ENCODE data around the gene ANP32A.

DNA sequence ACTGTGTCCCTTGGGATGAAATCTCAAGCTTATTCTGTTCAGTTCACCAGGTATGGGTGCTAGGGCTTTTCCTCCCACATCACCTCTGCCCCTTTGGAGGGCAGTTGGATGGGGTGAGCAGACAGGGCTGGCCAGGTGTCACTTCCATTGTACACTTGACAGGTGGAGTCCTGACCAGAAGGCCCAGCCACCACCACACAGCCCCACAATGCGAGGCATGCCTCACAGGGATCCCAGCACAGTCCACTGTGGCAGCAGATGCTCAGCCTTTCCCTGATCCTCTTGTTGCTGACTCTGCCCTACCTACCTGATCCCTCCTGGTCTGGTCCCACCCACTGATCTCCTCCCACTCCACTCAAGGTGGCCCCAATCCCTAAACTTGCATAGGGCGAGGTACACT, 88.2 kb downstream of the ANP32A start:
- TF ChIP-seq, protein P1, sequence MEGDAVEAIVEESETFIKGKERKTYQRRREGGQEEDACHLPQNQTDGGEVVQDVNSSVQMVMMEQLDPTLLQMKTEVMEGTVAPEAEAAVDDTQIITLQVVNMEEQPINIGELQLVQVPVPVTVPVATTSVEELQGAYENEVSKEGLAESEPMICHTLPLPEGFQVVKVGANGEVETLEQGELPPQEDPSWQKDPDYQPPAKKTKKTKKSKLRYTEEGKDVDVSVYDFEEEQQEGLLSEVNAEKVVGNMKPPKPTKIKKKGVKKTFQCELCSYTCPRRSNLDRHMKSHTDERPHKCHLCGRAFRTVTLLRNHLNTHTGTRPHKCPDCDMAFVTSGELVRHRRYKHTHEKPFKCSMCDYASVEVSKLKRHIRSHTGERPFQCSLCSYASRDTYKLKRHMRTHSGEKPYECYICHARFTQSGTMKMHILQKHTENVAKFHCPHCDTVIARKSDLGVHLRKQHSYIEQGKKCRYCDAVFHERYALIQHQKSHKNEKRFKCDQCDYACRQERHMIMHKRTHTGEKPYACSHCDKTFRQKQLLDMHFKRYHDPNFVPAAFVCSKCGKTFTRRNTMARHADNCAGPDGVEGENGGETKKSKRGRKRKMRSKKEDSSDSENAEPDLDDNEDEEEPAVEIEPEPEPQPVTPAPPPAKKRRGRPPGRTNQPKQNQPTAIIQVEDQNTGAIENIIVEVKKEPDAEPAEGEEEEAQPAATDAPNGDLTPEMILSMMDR (IDR thresholded peaks at IDR 0.05 in 4 of 5, conservative IDR thresholded peaks at IDR 0.05 in 1 of 5), result no peak
- no peak for TF ChIP-seq POLR2A (IDR thresholded peaks at IDR 0.05)
